ENCODE data around the gene MRPL18.

Gene MRPL18

GRCh38 chr6:159800141-159800865 lies 10.0 kb downstream of the MRPL18 start, which contains the start of gene PNLDC1:
Gene PNLDC1, plus strand, starts transcription at chr6:159800276. Its CDS starts 32 bp downstream, at chr6:159800308.
- ATAC-seq: no peak
- TF ChIP-seq ESRRG (CRISPR knock-in tag; IDR thresholded peaks at IDR 0.05): no peak
- TF ChIP-seq, protein P1, sequence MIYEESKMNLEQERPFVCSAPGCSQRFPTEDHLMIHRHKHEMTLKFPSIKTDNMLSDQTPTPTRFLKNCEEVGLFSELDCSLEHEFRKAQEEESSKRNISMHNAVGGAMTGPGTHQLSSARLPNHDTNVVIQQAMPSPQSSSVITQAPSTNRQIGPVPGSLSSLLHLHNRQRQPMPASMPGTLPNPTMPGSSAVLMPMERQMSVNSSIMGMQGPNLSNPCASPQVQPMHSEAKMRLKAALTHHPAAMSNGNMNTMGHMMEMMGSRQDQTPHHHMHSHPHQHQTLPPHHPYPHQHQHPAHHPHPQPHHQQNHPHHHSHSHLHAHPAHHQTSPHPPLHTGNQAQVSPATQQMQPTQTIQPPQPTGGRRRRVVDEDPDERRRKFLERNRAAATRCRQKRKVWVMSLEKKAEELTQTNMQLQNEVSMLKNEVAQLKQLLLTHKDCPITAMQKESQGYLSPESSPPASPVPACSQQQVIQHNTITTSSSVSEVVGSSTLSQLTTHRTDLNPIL (CRISPR knock-in tag; IDR thresholded peaks at IDR 0.05; ENCODE audit: low read depth): no peak

DNA sequence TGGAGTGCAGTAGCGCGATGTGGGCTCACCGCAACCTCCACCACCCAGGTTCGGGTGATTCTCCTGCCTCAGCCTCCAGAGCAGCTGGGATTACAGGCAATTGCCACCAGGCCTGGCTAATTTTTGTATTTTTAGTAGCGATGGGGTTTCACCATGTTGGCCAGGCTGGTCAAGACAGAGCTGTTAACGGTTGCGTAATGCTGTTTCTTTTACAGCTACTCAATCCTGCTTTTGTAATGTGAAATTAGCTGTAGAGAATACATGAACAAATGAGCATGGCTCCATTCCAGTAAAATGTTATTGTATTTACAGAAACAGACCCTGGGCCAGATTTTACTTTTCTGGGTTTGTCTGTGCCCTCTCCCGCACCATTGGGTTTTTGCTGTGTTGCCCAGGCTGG lies 11.7 kb downstream of the MRPL18 start:
- TF ChIP-seq RARB (CRISPR knock-in tag; IDR thresholded peaks at IDR 0.05) (no peak), TOX (CRISPR knock-in tag; IDR thresholded peaks at IDR 0.05; ENCODE audit: borderline replicate concordance) (no peak), ZNF70 (CRISPR knock-in tag; IDR thresholded peaks at IDR 0.05) (no peak), ZFP30 (CRISPR knock-in tag; IDR thresholded peaks at IDR 0.05) (no peak), ARNTL (CRISPR knock-in tag; IDR thresholded peaks at IDR 0.05; ENCODE audit: borderline replicate concordance, low read depth) (no peak), ZFP3 (CRISPR knock-in tag; IDR thresholded peaks at IDR 0.05) (no peak), OSR1 (CRISPR knock-in tag; IDR thresholded peaks at IDR 0.05) (no peak), TCF4 (CRISPR knock-in tag; IDR thresholded peaks at IDR 0.05; ENCODE audit: borderline replicate concordance) (no peak), ZC3H10 (CRISPR knock-in tag; IDR thresholded peaks at IDR 0.05) (no peak), GLIS3 (CRISPR knock-in tag; IDR thresholded peaks at IDR 0.05) (no peak), ESRRG (CRISPR knock-in tag; IDR thresholded peaks at IDR 0.05) (no peak)
- TF ChIP-seq, protein P2, sequence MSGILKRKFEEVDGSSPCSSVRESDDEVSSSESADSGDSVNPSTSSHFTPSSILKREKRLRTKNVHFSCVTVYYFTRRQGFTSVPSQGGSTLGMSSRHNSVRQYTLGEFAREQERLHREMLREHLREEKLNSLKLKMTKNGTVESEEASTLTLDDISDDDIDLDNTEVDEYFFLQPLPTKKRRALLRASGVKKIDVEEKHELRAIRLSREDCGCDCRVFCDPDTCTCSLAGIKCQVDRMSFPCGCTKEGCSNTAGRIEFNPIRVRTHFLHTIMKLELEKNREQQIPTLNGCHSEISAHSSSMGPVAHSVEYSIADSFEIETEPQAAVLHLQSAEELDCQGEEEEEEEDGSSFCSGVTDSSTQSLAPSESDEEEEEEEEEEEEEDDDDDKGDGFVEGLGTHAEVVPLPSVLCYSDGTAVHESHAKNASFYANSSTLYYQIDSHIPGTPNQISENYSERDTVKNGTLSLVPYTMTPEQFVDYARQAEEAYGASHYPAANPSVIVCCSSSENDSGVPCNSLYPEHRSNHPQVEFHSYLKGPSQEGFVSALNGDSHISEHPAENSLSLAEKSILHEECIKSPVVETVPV (CRISPR knock-in tag; IDR thresholded peaks at IDR 0.05): no peak
- TF ChIP-seq, protein P3, sequence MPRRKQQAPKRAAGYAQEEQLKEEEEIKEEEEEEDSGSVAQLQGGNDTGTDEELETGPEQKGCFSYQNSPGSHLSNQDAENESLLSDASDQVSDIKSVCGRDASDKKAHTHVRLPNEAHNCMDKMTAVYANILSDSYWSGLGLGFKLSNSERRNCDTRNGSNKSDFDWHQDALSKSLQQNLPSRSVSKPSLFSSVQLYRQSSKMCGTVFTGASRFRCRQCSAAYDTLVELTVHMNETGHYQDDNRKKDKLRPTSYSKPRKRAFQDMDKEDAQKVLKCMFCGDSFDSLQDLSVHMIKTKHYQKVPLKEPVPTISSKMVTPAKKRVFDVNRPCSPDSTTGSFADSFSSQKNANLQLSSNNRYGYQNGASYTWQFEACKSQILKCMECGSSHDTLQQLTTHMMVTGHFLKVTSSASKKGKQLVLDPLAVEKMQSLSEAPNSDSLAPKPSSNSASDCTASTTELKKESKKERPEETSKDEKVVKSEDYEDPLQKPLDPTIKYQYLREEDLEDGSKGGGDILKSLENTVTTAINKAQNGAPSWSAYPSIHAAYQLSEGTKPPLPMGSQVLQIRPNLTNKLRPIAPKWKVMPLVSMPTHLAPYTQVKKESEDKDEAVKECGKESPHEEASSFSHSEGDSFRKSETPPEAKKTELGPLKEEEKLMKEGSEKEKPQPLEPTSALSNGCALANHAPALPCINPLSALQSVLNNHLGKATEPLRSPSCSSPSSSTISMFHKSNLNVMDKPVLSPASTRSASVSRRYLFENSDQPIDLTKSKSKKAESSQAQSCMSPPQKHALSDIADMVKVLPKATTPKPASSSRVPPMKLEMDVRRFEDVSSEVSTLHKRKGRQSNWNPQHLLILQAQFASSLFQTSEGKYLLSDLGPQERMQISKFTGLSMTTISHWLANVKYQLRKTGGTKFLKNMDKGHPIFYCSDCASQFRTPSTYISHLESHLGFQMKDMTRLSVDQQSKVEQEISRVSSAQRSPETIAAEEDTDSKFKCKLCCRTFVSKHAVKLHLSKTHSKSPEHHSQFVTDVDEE (CRISPR knock-in tag; IDR thresholded peaks at IDR 0.05): no peak
- TF ChIP-seq, protein P4, sequence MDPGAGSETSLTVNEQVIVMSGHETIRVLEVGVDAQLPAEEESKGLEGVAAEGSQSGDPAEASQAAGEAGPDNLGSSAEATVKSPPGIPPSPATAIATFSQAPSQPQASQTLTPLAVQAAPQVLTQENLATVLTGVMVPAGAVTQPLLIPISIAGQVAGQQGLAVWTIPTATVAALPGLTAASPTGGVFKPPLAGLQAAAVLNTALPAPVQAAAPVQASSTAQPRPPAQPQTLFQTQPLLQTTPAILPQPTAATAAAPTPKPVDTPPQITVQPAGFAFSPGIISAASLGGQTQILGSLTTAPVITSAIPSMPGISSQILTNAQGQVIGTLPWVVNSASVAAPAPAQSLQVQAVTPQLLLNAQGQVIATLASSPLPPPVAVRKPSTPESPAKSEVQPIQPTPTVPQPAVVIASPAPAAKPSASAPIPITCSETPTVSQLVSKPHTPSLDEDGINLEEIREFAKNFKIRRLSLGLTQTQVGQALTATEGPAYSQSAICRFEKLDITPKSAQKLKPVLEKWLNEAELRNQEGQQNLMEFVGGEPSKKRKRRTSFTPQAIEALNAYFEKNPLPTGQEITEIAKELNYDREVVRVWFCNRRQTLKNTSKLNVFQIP (CRISPR knock-in tag; IDR thresholded peaks at IDR 0.05; ENCODE audit: borderline replicate concordance, low read depth): no peak
- TF ChIP-seq, protein P5, sequence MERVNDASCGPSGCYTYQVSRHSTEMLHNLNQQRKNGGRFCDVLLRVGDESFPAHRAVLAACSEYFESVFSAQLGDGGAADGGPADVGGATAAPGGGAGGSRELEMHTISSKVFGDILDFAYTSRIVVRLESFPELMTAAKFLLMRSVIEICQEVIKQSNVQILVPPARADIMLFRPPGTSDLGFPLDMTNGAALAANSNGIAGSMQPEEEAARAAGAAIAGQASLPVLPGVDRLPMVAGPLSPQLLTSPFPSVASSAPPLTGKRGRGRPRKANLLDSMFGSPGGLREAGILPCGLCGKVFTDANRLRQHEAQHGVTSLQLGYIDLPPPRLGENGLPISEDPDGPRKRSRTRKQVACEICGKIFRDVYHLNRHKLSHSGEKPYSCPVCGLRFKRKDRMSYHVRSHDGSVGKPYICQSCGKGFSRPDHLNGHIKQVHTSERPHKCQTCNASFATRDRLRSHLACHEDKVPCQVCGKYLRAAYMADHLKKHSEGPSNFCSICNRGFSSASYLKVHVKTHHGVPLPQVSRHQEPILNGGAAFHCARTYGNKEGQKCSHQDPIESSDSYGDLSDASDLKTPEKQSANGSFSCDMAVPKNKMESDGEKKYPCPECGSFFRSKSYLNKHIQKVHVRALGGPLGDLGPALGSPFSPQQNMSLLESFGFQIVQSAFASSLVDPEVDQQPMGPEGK (CRISPR knock-in tag; IDR thresholded peaks at IDR 0.05; ENCODE audit: borderline replicate concordance): no peak
- no peak for ATAC-seq

DNA sequence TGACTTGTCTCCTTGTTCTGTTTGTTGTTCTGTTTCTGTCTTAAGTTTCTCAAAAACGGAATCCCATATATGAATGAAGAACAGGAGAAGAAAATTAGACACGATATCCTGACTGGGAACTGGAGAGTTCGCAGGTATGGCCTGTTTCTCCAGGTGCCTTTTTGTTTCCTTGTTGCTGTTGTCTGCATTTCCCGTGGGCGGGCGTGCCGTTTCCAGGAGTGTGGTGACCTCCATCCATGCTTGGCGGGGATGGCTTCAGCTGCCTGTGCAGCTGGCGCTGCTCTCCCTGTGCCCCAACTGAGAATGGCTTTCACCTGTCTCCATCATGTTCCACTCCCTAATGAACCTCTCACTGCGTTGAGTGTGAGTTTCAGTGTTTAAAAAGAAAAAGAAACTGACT lies 14.2 kb downstream of the MRPL18 start:
- ATAC-seq: no peak
- TF ChIP-seq ZFP3 (CRISPR knock-in tag; IDR thresholded peaks at IDR 0.05) (no peak), ZNF70 (CRISPR knock-in tag; IDR thresholded peaks at IDR 0.05) (no peak)
- TF ChIP-seq, protein P2 (CRISPR knock-in tag; IDR thresholded peaks at IDR 0.05): no peak

Data from SK-N-SH treated with all-trans-retinoic acid at 6 μM for 48 hours (cell line).